ENCODE measurements around the gene SYCE3.
"Not testable (repeated sequence)": the region's sequence is repeated elsewhere in the genome, so short reads cannot be mapped to it uniquely, and the experiment has no call there.

The SYCE3 gene

DNA sequence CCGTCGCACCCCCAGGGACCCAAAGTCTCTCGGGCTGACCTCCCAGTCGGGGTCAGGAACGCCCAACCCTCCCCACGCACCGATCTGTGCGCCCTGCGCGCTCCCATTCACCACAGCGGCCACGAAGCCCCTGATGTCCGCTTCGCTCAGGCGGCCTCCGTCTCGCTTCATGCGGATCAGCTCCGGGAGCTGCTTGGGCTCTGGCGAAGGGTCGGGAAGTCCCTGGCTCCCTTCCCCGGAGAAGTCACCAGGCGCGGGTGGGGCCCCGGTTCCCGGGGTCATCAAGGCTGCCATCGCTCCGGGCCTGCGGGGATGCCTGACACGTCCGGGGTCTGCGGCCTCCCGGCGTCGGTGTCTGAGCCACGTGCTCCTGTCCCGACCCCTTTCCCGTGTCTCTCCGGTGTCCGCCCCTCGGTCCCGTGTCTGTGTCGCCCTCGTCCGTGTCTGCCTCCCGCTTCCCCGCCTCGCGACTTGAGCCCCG is 33.3 kb downstream of the SYCE3 start:
- no peak for DNase-seq

DNA sequence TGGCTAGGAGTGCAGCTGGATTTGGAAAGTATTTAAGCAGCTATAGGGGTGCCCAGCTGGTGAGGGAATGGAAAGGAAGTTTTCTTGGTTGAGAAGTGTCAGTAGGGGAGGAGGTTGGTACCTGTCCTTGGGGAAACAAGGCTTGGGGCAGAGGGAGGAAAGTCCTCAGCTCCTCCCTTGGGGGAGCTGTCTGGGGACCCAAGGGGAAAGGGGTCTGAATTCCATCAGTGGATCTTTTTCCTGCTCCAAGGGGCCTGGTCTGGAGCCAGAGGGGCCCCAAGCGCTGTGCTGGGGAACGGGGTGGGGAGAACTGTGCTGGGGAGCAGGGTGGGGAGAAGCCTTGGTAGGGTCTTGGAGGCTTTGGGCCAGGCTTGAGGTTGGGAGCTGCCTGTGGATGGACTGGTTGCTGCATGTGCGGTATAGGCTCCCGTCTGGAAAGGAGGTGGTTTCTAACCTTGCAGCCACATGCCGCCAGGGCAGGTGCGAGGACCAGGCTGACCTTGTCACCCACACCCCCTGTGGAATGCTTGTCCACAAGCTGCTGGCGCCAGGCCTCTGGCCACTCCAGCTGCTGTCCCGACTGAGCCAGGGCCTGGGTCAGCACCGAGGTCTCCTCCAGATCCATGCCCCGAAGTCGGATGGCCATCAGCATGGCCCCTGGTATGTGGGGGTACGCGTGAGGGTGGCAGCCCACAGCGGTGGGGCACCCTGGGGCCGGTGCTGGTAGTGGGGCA is 33.9 kb downstream of the SYCE3 start:
- no peak for DNase-seq

DNA sequence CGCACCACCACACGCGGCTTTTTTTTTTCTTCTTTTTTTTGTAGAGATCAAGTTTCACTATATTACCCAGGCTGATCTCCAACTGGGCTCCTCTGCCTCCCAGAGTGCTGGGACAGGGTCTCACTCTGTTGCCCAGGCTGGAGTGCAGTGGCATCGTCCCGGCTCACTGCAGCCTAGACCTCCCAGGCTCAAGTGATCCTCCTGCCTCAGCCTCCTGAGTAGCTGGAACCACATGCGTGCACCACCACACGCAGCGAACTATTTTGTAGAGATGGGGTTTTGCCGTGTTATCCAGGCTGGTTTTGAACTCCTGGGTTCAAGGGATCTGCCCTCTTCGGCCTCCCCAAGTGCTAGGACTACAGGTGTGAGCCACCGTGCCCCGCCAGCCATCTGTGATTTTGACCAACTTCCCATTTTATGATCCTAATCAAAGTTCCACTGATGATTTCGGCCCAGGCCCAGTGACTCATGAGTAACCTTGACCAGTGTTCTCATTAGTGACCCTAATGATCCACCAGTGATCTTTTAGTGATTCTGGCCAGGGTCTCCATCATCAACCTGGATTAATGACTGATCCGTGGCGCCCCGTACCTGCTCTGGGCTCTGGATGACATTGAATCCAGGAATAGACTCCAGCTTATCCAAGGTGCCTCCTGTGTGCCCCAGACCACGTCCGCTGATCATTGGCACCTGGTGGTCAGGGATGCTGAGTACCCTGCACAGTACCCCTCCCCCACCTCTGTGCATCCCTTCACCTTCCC is 34.6 kb downstream of the SYCE3 start:
- DNase-seq: no peak

DNA sequence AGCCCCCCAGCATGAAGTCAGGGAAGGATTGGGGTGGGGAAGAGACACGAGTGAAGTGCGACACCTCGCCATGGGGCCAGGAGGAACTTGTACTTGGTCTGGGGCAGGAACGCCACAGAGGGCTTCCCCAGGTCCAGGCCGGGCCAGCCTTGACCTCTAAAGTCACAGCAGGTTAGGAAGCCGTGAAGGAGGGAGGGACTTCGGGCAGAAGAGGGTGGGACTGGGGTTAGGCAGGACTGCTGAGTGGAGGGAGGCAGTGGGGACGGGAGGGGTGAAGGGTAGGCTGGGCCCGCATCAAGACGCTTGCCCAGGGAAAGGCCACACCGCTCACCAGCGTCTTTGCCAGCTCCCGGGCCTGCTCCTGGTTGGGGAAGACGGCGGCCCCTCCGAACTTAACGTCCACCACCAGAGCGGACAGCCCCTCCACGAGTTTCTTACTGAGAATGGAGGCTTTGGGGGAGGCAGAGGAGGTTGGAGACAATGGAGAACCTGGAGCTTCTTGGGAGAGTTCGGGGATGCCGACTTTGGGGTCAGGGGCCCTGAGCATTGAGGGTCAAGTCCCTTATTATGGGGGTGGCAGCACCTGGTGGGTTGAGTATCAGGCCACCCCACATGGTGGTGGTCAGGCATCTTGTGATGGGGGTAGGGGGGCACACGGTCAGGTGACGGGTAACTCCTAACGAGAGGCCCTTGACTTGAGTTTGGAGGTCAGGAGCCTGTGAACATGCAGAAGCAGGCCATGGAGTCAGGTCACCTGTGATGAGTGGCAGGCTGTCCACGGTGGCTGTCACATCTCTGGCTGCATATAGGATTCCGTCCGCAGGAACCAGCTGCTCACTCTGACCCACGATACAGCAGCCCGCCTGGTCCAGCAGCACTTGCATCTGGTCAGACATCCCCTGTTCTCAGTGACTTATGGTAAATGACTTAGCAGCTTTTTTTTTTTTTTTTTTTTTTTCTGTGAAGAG is 35.6 kb downstream of the SYCE3 start:
- DNase-seq: no peak

DNA sequence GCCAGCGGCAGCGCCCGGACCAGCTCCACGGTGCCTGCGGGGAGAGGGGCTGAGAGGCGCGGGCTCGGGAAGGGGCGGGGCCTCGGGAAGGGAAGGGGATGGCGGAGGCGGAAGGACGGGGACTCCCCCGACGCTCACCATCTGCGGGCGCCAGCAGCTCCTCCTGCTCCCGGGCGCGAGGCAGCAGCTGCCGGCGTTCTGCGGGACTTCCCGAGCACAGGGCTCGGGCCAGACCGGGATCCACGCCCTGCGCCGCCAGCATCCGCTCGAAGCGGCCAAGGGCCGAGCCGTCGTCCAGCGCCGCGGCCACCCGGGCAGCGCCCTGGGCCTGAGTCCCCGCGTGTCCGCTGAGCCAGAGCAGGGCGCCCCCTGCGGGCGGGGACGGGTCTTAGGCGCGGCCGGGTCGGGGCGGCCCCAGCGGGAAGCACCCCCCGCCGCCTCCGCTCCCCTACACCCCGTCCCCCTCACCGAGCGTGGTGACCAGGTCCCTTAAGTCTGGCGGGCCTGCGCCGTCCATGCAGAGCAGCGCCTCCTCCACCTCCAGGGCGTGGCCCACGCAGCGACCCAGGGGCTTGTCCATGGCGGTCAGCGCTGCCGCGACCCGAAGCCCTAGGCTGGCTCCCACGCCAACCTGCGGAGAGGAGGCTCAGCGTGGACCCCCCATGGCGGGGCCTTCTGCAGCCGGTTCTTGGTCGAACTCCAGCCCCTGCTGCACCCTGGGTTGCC is 36.4 kb downstream of the SYCE3 start:
- DNase-seq: peak; percentile 70 to 77 (median 73)

DNA sequence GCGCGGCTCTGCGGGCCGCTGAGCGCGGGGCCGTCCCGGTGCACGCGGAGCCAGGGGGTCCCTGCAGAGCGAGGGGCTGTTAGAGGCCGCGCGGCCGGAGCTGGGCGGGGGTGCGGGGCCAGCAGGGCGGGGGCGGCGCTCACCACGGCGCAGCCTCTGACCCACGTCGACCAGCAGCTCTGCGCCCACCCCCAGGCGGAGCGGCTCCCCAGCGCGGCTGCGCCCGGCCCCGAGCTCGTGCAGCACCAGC is 36.9 kb downstream of the SYCE3 start:
- no peak for DNase-seq

DNA sequence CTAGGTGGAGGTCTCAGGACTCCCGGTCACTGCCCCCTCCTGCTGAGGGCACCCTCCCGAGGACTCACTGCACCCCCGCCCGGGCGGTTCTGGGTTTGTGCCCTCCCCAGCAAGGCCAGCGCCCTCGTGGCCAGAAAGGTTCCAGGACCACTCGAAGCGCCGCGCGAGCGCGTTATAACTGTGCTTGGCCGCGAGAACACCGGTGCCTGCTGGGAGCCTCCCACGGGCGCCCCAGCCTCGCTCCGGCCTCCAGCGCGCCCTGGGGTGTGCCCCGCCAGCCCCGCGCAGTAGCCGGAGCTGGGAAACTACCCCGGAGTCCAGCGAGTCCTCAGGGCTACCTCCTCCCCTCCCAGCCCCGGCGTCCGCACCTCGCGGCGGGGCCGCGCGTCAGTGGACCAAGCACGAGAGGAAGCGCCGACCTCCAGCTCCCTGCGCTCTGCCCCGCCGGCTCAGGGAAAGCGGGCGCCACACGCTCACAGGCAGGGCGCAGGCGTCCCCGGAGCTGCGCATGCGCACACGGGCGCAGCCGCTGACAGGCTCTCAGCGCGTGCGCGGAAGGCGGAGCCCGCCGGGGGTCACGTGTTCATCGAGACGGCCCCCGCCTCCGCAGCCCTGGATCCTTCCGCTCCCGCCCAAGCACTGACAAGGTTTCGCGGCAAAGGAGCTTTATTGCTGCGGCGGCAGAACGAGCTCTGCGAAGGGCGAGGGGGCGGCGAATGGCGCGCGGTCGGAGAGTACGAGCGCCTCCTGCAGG is 37.4 kb downstream of the SYCE3 start, which contains the start of gene SCO2:
Gene SCO2, minus strand, starts transcription at position 495 of the 754 bp plus-strand sequence. CDS start 1,187 bp downstream, outside the sequence.
- peak; percentile 94 to 98 (median 96) for DNase-seq

DNA sequence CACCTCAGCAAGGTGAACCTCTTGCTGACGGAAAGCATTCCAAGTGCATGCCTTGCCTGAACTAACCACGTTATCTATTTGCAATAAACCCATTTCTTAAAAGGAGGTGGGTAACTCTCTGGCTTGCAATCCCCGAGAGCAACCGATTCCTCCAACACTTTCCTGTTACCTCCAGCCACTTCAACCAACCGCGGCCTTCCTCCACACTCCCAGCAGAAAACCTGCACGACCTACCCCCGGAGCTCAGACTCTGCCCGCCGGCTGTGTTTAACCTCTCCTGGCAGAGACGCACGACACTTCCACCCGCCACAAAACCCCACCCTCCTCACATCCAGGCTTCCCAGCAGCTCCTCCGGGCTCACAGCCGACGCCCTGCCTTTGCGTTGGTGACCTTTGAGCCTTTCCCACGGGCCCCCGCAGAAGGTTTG is 38.0 kb downstream of the SYCE3 start:
- no peak for DNase-seq

DNA sequence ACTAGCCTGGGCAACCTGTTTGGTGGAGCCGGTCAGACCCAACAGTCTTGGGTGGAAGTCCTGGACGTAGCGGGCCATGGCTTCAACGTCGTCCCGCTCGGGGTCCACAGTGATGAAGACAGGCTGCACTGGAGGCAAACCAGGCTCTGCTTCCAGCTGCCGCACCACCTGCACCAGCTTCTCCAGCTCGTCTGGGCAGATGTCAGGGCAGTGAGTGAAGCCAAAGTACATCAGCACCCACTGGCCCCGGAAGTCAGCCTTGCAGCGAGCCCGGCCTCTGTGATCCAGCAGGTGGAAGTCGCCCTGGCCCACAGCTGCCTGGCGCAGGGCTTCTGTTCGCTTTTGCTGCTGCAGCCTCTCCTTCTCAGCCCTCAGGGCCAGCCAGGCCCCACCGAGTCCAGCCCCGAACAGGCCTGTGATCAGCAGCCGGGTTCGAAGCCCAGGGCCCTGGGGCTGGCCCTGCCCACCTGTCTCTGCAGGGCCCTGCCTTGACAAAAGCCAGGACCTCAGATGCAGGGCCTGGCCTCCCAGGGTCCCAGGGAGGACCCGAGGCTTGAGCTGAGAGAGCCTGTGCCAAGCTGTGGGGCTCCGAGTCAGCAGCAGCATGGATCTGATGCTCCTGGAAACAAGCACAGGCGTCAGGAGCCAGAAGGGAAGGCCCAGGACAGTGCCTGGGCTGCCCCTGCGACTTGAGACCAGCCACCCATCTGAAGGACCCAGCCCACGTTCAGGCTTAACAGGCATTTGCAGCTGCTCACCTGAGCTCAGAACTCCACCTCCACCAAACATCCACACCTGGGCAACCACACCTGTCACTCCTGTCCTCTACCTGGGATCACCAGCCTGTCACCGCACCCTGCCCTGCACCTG is 38.7 kb downstream of the SYCE3 start:
- DNase-seq: no peak

DNA sequence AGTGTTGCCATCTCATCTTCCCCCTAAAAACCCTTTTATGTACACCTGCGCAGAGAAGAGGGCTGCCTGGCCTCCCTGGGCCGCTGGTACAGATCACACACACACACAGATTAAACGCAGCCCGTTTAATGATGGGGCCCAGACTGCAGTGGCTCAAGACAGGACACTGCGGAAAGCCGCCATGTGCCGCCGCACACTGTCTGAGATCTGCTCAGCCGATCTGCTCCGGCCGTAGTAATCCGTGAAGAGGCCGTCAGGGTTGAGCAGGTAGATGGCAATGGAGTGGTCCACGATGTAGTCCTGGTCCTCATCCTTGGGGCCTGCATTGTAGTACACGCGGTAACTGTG is 39.3 kb downstream of the SYCE3 start:
- no peak for DNase-seq

DNA sequence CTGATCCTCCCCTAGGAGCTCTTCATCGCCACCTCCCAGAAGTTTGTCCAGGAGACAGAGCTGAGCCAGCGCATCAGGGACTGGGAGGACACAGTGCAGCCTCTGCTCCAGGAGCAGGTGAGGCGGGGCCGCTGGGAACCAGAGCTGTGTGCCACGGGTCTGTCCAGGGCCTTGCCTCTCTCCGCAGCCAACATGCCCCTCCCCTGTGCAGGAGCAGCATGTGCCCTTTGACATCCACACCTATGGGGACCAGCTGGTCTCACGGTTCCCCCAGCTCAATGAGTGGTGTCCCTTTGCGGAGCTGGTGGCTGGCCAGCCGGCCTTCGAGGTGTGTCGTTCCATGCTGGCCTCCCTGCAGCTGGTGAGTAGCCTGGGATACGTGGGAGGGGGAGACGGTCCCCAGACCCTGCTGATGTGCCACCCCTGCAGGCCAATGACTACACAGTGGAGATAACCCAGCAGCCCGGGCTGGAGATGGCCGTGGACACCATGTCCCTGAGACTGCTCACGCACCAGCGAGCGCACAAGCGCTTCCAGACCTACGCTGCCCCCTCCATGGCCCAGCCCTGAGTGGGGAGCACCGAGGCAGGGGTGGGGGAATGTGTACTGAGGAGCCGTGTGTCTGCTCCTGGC is 39.8 kb downstream of the SYCE3 start:
- DNase-seq: no peak

DNA sequence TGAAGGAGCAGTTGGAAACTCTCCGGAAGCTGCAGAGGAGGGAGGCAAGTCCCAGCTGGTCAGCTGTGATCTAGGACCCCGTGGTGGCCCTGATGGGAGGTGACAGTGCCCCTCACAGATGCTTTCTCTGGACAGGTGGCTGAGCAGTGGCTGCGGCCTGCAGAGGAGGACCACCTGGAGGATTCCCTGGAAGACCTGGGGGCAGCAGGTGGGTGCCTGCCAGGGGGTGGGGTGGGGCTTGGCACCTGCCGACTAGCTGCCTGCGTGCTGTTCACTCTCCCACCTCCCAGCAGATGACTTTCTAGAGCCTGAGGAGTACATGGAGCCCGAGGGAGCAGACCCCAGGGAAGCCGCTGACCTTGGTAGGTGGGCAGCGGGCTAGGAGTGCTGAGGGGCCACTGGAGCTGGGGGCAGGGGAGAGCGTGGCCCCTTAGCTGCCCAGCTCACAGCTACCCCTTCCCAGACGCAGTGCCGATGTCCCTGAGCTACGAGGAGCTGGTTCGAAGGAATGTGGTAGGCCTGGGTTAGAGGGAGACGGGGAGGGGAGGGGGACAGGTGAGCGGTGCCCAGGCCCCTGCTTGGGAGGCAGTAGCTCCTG is 40.4 kb downstream of the SYCE3 start:
- DNase-seq: no peak

DNA sequence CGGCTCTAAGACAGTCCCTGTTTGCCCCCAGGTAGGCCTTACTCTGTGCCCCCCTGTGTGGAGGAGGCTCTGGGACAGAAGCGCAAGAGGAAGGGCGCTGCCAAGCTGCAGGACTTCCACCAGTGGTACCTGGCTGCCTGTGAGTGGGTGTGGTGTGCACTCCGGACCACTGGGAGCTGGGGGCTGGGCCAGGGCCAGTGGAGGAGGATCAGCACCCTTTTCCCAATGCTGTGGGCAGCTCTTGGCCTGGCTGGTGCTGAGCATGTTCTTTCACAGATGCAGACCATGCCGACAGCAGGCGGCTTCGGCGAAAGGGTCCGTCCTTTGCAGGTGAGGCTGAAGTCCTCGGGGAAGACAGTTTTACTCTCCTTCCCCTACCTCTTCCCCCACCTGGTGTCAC is 41.0 kb downstream of the SYCE3 start:
- no peak for DNase-seq

DNA sequence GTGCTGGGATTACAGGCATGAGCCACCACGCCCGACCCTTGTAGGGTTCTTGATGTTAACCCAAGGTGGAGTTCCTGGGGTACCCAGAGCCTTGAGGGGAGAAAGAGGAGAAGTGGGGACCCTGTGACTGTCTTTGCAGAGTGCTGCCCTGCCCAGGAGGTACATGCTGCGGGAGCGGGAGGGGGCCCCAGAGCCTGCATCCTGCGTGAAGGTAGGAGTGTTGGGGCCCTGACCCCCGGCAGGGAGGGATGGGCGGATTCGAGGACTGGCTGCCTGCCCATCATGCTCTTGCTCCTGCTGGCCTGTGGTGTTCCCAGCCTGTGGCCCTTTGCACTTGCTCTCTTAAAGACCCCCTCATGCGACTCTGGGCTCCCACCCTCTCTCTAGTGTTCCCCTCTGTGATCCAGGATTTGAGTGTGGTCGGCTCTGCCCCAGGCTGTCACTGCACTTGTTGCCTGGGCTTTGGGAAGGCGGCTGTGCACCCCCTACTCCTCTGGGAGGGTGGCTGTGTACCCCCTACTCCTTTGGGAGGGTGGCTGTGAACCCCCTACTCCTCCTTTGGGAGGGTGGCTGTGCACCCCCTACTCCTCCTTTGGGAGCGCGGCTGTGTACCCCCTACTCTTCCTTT is 41.8 kb downstream of the SYCE3 start:
- no peak for DNase-seq

DNA sequence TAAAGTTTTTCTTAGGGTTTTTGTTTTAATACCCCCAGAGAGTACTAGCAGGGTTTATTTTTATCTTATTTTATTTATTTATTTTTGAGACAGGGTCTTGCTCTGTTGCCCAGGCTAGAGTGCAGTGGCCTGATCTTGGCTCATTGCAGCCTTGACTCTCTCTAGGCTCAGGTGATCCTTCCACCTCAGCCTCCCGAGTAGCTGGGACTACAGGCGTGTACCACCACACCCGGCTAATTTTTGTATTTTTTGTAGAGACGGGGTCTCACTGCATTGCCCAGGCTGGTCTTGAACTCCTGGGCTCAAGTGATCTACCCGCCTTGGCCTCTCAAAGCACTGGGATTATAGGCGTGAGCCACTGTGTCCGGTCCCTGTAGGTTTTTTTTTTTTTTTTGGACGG is 42.5 kb downstream of the SYCE3 start:
- not testable (repeated sequence) for DNase-seq

DNA sequence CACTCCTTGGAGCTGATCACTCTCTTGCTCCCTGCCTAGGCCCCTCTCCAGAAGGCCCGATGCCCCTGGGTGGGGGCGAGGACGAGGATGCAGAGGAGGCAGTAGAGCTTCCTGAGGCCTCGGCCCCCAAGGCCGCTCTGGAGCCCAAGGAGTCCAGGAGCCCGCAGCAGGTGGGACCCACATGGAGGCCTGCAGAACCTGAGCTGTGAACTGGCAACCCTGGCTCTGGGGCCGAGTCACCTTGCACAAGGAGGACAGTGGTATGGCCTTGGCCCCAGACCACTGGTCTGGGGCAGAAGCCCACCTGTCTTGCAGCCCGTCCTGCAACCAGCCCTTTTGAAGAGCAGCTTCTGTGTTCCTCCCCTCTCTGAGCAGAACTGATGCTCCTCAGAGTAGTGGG is 43.6 kb downstream of the SYCE3 start:
- DNase-seq: no peak

DNA sequence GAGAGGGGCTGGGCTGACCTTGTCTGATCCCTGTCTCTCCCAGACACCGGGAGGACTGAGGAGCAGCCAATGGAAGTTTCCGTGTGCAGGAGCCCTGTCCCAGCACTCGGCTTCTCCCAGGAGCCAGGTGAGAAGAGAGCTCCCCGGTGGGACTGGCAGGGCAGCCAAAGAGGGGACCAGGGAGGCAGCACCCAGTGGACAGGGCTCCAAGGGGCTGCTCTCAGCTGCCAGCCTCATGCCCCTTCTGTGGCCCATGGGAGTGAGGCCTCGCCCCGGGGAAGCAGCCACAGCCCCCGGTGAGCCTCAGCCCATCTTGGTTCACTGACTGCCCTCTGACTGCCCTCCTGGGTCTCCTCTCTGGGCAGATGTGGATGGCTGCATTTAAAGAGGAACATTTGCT is 44.1 kb downstream of the SYCE3 start:
- no peak for DNase-seq

DNA sequence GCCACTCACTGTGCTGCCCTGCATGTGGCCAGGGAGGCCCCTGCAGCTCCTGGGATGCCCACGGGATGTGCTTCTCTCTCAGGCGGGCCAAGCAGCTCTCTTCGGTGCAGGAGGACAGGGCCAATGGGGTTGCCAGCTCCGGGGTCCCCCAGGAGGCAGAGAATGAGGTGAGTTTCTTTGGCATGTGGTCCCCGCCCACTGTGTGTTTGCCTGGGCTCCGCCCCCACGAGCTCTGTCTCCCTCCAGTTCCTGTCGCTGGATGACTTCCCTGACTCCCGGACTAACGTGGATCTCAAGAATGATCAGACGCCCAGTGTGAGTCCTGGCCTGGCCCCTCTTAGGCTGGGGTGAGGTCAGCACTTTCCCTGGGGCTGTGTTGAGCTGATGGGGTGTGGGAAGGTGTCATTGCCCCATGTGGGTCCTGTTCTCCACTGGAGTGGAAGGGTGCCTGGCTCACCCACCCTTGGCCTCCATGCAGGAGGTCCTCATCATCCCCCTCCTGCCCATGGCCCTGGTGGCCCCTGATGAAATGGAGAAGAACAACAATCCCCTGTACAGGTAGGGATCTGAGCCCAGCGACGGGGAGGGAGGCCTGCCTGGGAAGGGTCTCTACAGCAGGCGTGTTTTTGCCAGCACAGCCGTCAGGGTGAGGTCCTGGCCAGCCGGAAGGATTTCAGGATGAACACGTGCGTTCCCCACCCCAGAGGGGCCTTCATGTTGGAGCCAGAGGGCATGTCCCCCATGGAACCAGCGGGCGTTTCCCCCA is 45.0 kb downstream of the SYCE3 start:
- DNase-seq: no peak

DNA sequence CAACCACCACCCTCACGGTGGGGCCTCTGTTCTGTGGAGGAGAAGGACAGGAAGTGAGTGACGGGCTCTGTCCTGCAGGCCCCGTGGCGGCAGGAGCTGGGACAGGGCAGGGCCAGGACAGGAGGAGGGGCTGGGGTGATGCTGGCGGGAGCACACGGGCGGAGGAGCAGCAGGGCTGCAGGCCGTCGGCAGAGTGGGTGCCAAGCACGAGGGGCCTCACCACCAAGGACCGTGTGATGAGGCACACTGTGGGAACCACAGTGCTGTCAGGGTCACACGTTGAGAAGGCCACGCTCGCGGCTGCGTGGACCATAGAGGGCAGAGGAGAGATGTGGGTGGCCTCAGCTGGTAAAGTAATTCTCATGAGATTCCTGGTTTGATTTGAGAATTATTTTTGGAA is 45.8 kb downstream of the SYCE3 start:
- no peak for DNase-seq

All from activated naive CD4-positive, alpha-beta T cell (primary cell).